IMR-90 (cell line): ENCODE data around the gene GABRB1. TPM values are rescaled to one million over a fixed set of nuclear protein-coding genes. Genes with fewer than 3 reads are reported as not detected.

ENCODE experiments used
- ATAC-seq: fragments of 200-7000 bp; cut with Tn5 transposase; 2 replicates; pipeline ENCODE4 v1.9.1; 2020; ENCODE audit warnings: low read depth, mild to moderate bottlenecking, moderate library complexity
- BruUV-seq: library from RNA; stranded (reverse); fragments of 400-500 nt; replicated peaks from 2 replicates; lab custom pipeline; 2021; lab: Mats Ljungman, UMichigan
- CTCF ChIA-PET: fragments of 300-600 bp; formaldehyde crosslinking; extraction: SDS; loops from one replicate; lab custom pipeline; 2021; ENCODE audit warnings: antibody characterized with exemption; lab: Yijun Ruan, JAX
- POLR2A ChIA-PET: fragments of 300-600 bp; sonication (Branson Sonifier 250); formaldehyde crosslinking; loops from one replicate; lab custom pipeline; 2022; ENCODE audit warnings: antibody characterized with exemption; ENCODE audit not compliant: unreplicated experiment; lab: Charles Lee
- DNase-seq: peaks from one replicate; pipeline ENCODE4 v3.0.0; 2013
- H2AFZ ChIP-seq: replicated peaks from 2 replicates; pipeline ENCODE3; 2013; ENCODE audit warnings: low read length, mild to moderate bottlenecking; ENCODE audit not compliant: poor library complexity
- H2AK5ac ChIP-seq: 2 replicates; pipeline ENCODE4 v1.6.1; 2013; ENCODE audit warnings: low read depth, low read length, inconsistent platforms
- H2AK9ac ChIP-seq: replicated peaks from 2 replicates; pipeline ENCODE3; 2013; ENCODE audit warnings: mild to moderate bottlenecking, low read depth, low read length, moderate library complexity; ENCODE audit not compliant: poor library complexity
- H2BK120ac ChIP-seq: 2 replicates; pipeline ENCODE4 v1.6.1; 2013; ENCODE audit warnings: low read depth, low read length, inconsistent platforms
- H2BK15ac ChIP-seq: 3 replicates; pipeline ENCODE4 v1.6.1; 2013; ENCODE audit warnings: low read depth, low read length, inconsistent platforms
- H2BK20ac ChIP-seq: 2 replicates; pipeline ENCODE4 v1.6.1; 2013; ENCODE audit warnings: low read depth, mild to moderate bottlenecking, inconsistent platforms, low read length, moderate library complexity
- H2BK5ac ChIP-seq: 2 replicates; pipeline ENCODE4 v1.6.1; 2013; ENCODE audit warnings: mild to moderate bottlenecking, low read depth, low read length, inconsistent platforms; ENCODE audit not compliant: poor library complexity, severe bottlenecking
- H3K14ac ChIP-seq: replicated peaks from 2 replicates; pipeline ENCODE4 v1.6.1; 2013; ENCODE audit warnings: low read depth, low read length, inconsistent platforms
- H3K18ac ChIP-seq: 2 replicates; pipeline ENCODE4 v1.6.1; 2013; ENCODE audit warnings: low read depth, low read length, control low read depth
- H3K23ac ChIP-seq: 2 replicates; pipeline ENCODE4 v1.6.1; 2013; ENCODE audit warnings: low read depth, low read length, inconsistent platforms
- H3K27ac ChIP-seq: 2 replicates; pipeline ENCODE4 v1.5.1; 2013; ENCODE audit warnings: mild to moderate bottlenecking, control low read depth, low read length; ENCODE audit not compliant: insufficient read depth
- H3K27me3 ChIP-seq: 2 replicates; pipeline ENCODE4 v1.6.1; 2013; ENCODE audit warnings: low read length; ENCODE audit not compliant: control insufficient read depth, insufficient read depth
- H3K36me3 ChIP-seq: 2 replicates; pipeline ENCODE4 v1.6.1; 2013; ENCODE audit warnings: low read length, mixed read lengths; ENCODE audit not compliant: control insufficient read depth, insufficient read depth
- H3K4ac ChIP-seq: 2 replicates; pipeline ENCODE4 v1.6.1; 2013; ENCODE audit warnings: low read depth, low read length, inconsistent platforms
- H3K4me1 ChIP-seq: 2 replicates; pipeline ENCODE4 v1.6.1; 2013; ENCODE audit warnings: low read length, mixed read lengths; ENCODE audit not compliant: control insufficient read depth, insufficient read depth
- H3K4me2 ChIP-seq: 2 replicates; pipeline ENCODE4 v1.6.1; 2013; ENCODE audit warnings: low read depth, mild to moderate bottlenecking, control low read depth, low read length, moderate library complexity
- H3K4me3 ChIP-seq: 2 replicates; pipeline ENCODE4 v1.5.1; 2013; ENCODE audit warnings: low read depth, mild to moderate bottlenecking, control low read depth, low read length, moderate library complexity; ENCODE audit not compliant: insufficient read depth
- H3K56ac ChIP-seq: 2 replicates; pipeline ENCODE4 v1.6.1; 2013; ENCODE audit warnings: low read length, inconsistent platforms; ENCODE audit not compliant: insufficient read depth; ENCODE audit errors: extremely low read depth
- H3K79me1 ChIP-seq, 2 experiments: 2 replicates each; pipeline ENCODE4 v1.6.1; 2013; ENCODE audit warnings: low read length in 2 of 2, inconsistent platforms in 1 of 2, low read depth in 1 of 2
- H3K9ac ChIP-seq: 2 replicates; pipeline ENCODE4 v1.6.1; 2013; ENCODE audit warnings: low read depth, low read length, control low read depth
- H3K9me1 ChIP-seq: 2 replicates; pipeline ENCODE4 v1.6.1; 2013; ENCODE audit warnings: low read length, inconsistent platforms; ENCODE audit not compliant: insufficient read depth
- H3K9me3 ChIP-seq: 2 replicates; pipeline ENCODE4 v1.6.1; 2013; ENCODE audit warnings: low read length; ENCODE audit not compliant: control insufficient read depth, insufficient read depth
- H4K20me1 ChIP-seq: 2 replicates; pipeline ENCODE4 v1.6.1; 2013; ENCODE audit warnings: low read length, inconsistent platforms; ENCODE audit not compliant: insufficient read depth
- H4K5ac ChIP-seq: 2 replicates; pipeline ENCODE4 v1.6.1; 2013; ENCODE audit warnings: mild to moderate bottlenecking, low read depth, low read length, control low read depth
- H4K8ac ChIP-seq, 2 experiments: 2 replicates each; pipeline ENCODE4 v1.6.1; 2013; ENCODE audit warnings: low read depth in 2 of 2, low read length in 2 of 2, control low read depth in 1 of 2, inconsistent platforms in 1 of 2
- H4K91ac ChIP-seq: 2 replicates; pipeline ENCODE4 v1.6.1; 2013; ENCODE audit warnings: low read depth, low read length, inconsistent platforms; ENCODE audit not compliant: insufficient read depth
- CEBPB ChIP-seq: IDR thresholded peaks from 2 replicates; pipeline ENCODE4 v1.6.1; 2012; ENCODE audit warnings: low read depth, low read length, improper control_type of control experiment
- CTCF ChIP-seq: conservative IDR thresholded peaks from 2 replicates; pipeline ENCODE4 v1.5.1; 2012; ENCODE audit warnings: mild to moderate bottlenecking, low read depth, low read length, improper control_type of control experiment
- ELK1 ChIP-seq: fragments of 150-350 bp; IDR thresholded peaks from 2 replicates; pipeline ENCODE4 v1.6.1; 2016; ENCODE audit warnings: low read depth, mild to moderate bottlenecking, low read length, moderate library complexity, borderline replicate concordance
- RFX5 ChIP-seq: IDR thresholded peaks from 2 replicates; pipeline ENCODE4 v1.8.0; 2012; ENCODE audit warnings: low read depth, mild to moderate bottlenecking, low read length, moderate library complexity
- WGBS, 2 experiments: methylation state at CpG; one replicate each; pipeline versions ENCODE4 v1.1.5 to v1.1.7; 2013; ENCODE audit warnings: missing lambda C conversion rate in 2 of 2; ENCODE audit not compliant: insufficient read length in 1 of 2; ENCODE audit errors: extremely low coverage in 2 of 2; 5-methylcytosine and 5-hydroxymethylcytosine counted together
- dilution Hi-C: fragments of 300-500 bp; cut with HindIII; formaldehyde crosslinking; loops from one replicate; pipeline ENCODE4 v1.14.3; 2018; ENCODE audit warnings: low sequenced_read_pairs; ENCODE audit not compliant: unreplicated experiment
- in situ Hi-C: fragments of 300-500 bp; cut with MboI; formaldehyde crosslinking; loops from 3 replicates; pipeline ENCODE4 v1.14.3; 2019; ENCODE audit warnings: low sequenced_read_pairs, inconsistent platforms, mixed read lengths
- intact Hi-C: fragments of 100-400 bp; cut with micrococcal nuclease; formaldehyde crosslinking; loops from 2 replicates; pipeline ENCODE4 v1.10.0; 2022
- polyA plus RNA-seq, 3 experiments: library from polyadenylated mRNA; depleted of rRNA; stranded (reverse); fragments of >200 nt; gene quantifications; 2 replicates each; pipeline ENCODE4 v1.2.3, GENCODE V29; 2012; ENCODE audit warnings: low replicate concordance in 1 of 3
- total RNA-seq: library from RNA; depleted of rRNA; stranded (reverse); fragments of >200 nt; gene quantifications from 2 replicates; pipeline ENCODE4 v1.2.3, GENCODE V29; 2012

The GABRB1 gene
- total and polyA plus RNA-seq, 2 of the 4 experiments (the other 2 are of a cell fraction), result 4.7 to 16.1 TPM

- H3K9me1 ChIP-seq, result no peaks in the 10 kb centered on the region
- H3K9ac ChIP-seq, result no peak overlapping the region
- H3K9me3 ChIP-seq, result no peaks in the 10 kb centered on the region
- intact Hi-C loops (no loop called here), in situ Hi-C loops (no loop called here), dilution Hi-C loops (no loop called here)
- ChIA-PET CTCF (interaction anchor here (1.4 kb wide), 1 partner anchor 15 kb away, joined by 6 read pairs; no protein-coding TSS in a partner anchor), POLR2A (no interaction called here)
- TF ChIP-seq ELK1 (no peak), RFX5 (no peak), CEBPB (0 out of 2 replicates have a peak, but pooled peaks have one; percentile 5), CTCF (no peak)
- peaks cover 0 to 4% of the 10 kb centered on the region in 2 experiments; a peak in 1 of 4 replicates for H3K79me1 ChIP-seq
- DNase-seq (peak; percentile 92), ATAC-seq (peak; percentile 90)
- H3K27me3 ChIP-seq, result no peaks in the 10 kb centered on the region
- H2AK9ac ChIP-seq, result no peak overlapping the region
- H3K27ac ChIP-seq, result no peak overlapping the region
- H3K56ac ChIP-seq, result no peak overlapping the region; the same call in 1 of the 2 replicates
- no peak overlapping the region for H2BK20ac ChIP-seq
- no peak overlapping the region for H3K4me3 ChIP-seq
- peak overlapping the region; percentile 19; the same call in 1 of the 2 replicates for H2AK5ac ChIP-seq
- WGBS, 2 experiments, result no CpG with 5 or more reads among the region's 4 CpGs
- H2AFZ ChIP-seq, result no peak overlapping the region
- peak overlapping the region; percentile 65; the same call in 1 of the 2 replicates for H3K4ac ChIP-seq
- 0 out of 2 replicates have a peak overlapping the region, but pooled peaks have one; percentile 31 for H3K23ac ChIP-seq
- H4K91ac ChIP-seq, result no peak overlapping the region
- no TSS peak for BruUV-seq
- H3K18ac ChIP-seq, result no peak overlapping the region
- H4K20me1 ChIP-seq, result no peaks in the 10 kb centered on the region
- no peak overlapping the region for H2BK120ac ChIP-seq
- H4K5ac ChIP-seq, result no peak overlapping the region
- H2BK15ac ChIP-seq, result no peak overlapping the region; the same call in 2 of the 3 replicates
- H3K4me2 ChIP-seq, result no peak overlapping the region
- H4K8ac ChIP-seq, result no peak overlapping the region
- H3K36me3 ChIP-seq, result no peaks in the 10 kb centered on the region
- H3K4me1 ChIP-seq, result no peaks in the 10 kb centered on the region
- peak overlapping the region; percentile 59 for H3K14ac ChIP-seq
- no peak overlapping the region for H2BK5ac ChIP-seq
Observed at GRCh38 chr4:47145630-47146029, 114.3 kb downstream of the GABRB1 start.
